WI38 (cell line): Measurements from ENCODE around the gene C9orf43.

ENCODE experiments used
- H3K4me3 ChIP-seq: 2 replicates; pipeline ENCODE4 v1.5.1; 2011; ENCODE audit warnings: low read depth, mild to moderate bottlenecking, control low read depth, low read length
- CTCF ChIP-seq: IDR thresholded peaks from 2 replicates; pipeline ENCODE4 v1.5.1; 2012; ENCODE audit warnings: low read depth, mild to moderate bottlenecking, control low read depth, low read length

The C9orf43 gene

DNA sequence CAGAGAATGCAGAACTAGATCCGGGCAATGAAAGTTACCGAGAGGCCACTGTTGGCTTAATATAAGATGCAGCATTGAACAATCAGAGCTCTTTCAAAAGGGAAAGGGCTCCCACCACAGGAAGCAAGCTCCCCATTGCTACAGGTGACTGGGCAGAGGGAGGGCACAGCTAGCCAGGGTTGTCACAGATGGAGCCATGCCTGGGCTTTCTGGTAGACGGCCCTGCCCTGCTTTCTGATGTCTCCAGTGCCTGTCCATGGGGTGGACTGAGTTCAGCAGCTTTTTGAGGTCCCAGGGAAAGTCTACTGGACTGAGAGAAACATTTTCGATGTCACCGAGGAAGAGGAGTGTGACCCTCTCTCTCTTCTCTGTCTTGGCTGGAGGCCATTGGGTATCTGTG is 67.1 kb downstream of the C9orf43 start:
- TF ChIP-seq CTCF: no peak
- H3K4me3 ChIP-seq: no peak overlapping the region

- H3K4me3 ChIP-seq: no peak overlapping the region
- TF ChIP-seq CTCF: no peak
Measured at GRCh38 chr9:113479174-113479621, 68.7 kb downstream of the C9orf43 start.
